Endothelial cell (in vitro differentiated cells): ENCODE measurements around the gene GMDS. TPM values are rescaled to one million over a fixed set of nuclear protein-coding genes. Genes with fewer than 3 reads are reported as not detected.

ENCODE experiments used
- DNase-seq: peaks from one replicate; pipeline ENCODE4 v3.0.0; 2021; ENCODE audit warnings: low spot score
- H3K27ac Mint-ChIP-seq: one replicate; pipeline ENCODE4 v1.8.0; 2021; ENCODE audit warnings: mixed read lengths, inconsistent platforms; ENCODE audit not compliant: unreplicated experiment
- H3K27me3 Mint-ChIP-seq: one replicate; pipeline ENCODE4 v1.8.0; 2021; ENCODE audit warnings: mild to moderate bottlenecking, moderate library complexity, mixed read lengths, inconsistent platforms; ENCODE audit not compliant: unreplicated experiment
- H3K36me3 Mint-ChIP-seq: one replicate; pipeline ENCODE4 v1.8.0; 2021; ENCODE audit warnings: mild to moderate bottlenecking, low read depth, mixed read lengths, inconsistent platforms; ENCODE audit not compliant: unreplicated experiment
- H3K4me1 Mint-ChIP-seq: one replicate; pipeline ENCODE4 v1.8.0; 2021; ENCODE audit warnings: mild to moderate bottlenecking, mixed read lengths, inconsistent platforms; ENCODE audit not compliant: unreplicated experiment
- H3K4me3 Mint-ChIP-seq: one replicate; pipeline ENCODE4 v1.8.0; 2021; ENCODE audit warnings: mild to moderate bottlenecking, mixed read lengths, inconsistent platforms; ENCODE audit not compliant: unreplicated experiment
- H3K9me3 Mint-ChIP-seq: one replicate; pipeline ENCODE4 v1.8.0; 2021; ENCODE audit warnings: mixed read lengths, inconsistent platforms; ENCODE audit not compliant: unreplicated experiment
- CTCF ChIP-seq: fragments of 200-600 bp; sonication (generic); IDR thresholded peaks from one replicate; pipeline ENCODE4 v1.5.0; 2021; ENCODE audit warnings: antibody characterized with exemption; ENCODE audit not compliant: unreplicated experiment
- total RNA-seq: library from RNA; stranded (reverse); fragmentation: NEBNext Ultra II Directional; extraction: Animal tissue kit (Norgen Biotek cat#: 25700); gene quantifications from one replicate; pipeline ENCODE4 v1.2.1, GENCODE V29; 2021; ENCODE audit not compliant: unreplicated experiment

Gene GMDS
- total RNA-seq, 1 donor from 2014 or later = 36.0 TPM

- TF ChIP-seq CTCF = no peak
- Mint-ChIP-seq H3K27me3 (peaks cover 7% of the 10 kb centered on the region), H3K4me1 (peaks cover 14% of the 10 kb centered on the region), H3K36me3 (peaks cover 4% of the 10 kb centered on the region), H3K9me3 (no peaks in the 10 kb centered on the region), H3K27ac (no peak overlapping the region), H3K4me3 (no peak overlapping the region)
- DNase-seq = no peak
Measured at GRCh38 chr6:1662534-1662933, 582.9 kb downstream of the GMDS start.

GRCh38 chr6:1659816-1660215, 585.6 kb downstream of the GMDS start:
- no peak overlapping the region for H3K27ac Mint-ChIP-seq

GRCh38 chr6:1658212-1659005, 587.0 kb downstream of the GMDS start:
- H3K27me3 Mint-ChIP-seq = peaks cover under 1% of the 10 kb centered on the region
- H3K27ac Mint-ChIP-seq = no peak overlapping the region
- DNase-seq = no peak
- peaks cover 16% of the 10 kb centered on the region for H3K4me1 Mint-ChIP-seq
- no peak for TF ChIP-seq CTCF
- no peak overlapping the region for H3K4me3 Mint-ChIP-seq
- H3K9me3 Mint-ChIP-seq = no peaks in the 10 kb centered on the region
- H3K36me3 Mint-ChIP-seq = peaks cover 4% of the 10 kb centered on the region

More at GRCh38 chr6:1659816-1660215, 585.6 kb downstream of the GMDS start:
- peaks cover 4% of the 10 kb centered on the region for H3K36me3 Mint-ChIP-seq
- no peaks in the 10 kb centered on the region for H3K9me3 Mint-ChIP-seq
- H3K4me1 Mint-ChIP-seq = peaks cover 16% of the 10 kb centered on the region
- no peak for DNase-seq
- no peak for TF ChIP-seq CTCF
- H3K27me3 Mint-ChIP-seq = peaks cover 4% of the 10 kb centered on the region
- H3K4me3 Mint-ChIP-seq = no peak overlapping the region

GRCh38 chr6:1657771-1658165, 587.6 kb downstream of the GMDS start:
- H3K9me3 Mint-ChIP-seq = no peaks in the 10 kb centered on the region
- DNase-seq = no peak
- H3K36me3 Mint-ChIP-seq = peaks cover 4% of the 10 kb centered on the region
- TF ChIP-seq CTCF = no peak
- peaks cover 16% of the 10 kb centered on the region for H3K4me1 Mint-ChIP-seq
- no peak overlapping the region for H3K4me3 Mint-ChIP-seq
- H3K27me3 Mint-ChIP-seq = no peaks in the 10 kb centered on the region
- no peak overlapping the region for H3K27ac Mint-ChIP-seq

- Mint-ChIP-seq H3K4me1 (peaks cover 16% of the 10 kb centered on the region), H3K27me3 (no peaks in the 10 kb centered on the region), H3K27ac (no peak overlapping the region), H3K36me3 (peaks cover 4% of the 10 kb centered on the region), H3K9me3 (no peaks in the 10 kb centered on the region), H3K4me3 (no peak overlapping the region)
- no peak for DNase-seq
- no peak for TF ChIP-seq CTCF
Measured at GRCh38 chr6:1657116-1657770, 588.2 kb downstream of the GMDS start.
